ENCODE measurements around the gene APOO.
"Not testable (repeated sequence)": the region's sequence is repeated elsewhere in the genome, so short reads cannot be mapped to it uniquely, and the experiment has no call there.

APOO gene

DNA sequence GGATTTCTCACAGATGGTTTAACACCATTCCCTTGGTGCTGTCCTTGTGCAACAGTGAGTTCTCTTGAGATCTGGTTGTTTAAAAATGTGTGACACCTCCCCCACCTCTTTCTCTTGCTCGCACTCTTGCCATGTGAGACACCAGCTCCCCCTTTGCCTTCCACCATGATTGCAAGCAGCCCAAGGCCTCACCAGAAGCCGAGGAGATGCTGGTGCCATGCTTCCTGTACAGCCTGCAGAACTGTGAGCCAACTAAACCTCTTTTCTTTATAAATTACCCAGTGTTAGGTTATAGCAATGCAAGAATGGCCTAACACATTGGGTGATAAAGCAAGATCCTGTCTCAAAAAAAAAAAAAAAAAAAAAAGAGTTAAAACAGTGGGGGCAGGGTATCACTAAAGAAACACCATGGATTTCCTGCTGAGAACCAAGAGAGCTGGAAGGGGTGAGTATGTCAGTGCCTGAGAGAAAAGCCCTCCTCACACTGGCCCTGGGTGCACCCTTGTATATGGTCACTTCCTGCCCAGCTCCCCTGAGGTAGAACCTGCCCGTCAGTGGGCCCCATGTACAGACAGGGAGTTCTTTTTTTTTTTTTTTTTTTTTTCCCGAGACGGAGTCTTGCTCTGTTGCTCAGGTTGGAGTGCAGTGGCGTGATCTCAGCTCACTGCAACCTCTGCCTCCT is 46.4 kb downstream of the APOO start:
- DNase-seq (ENCODE audit: low read depth), result no peak

GRCh38 chrX:23859238-23859637 is 48.5 kb downstream of the APOO start:
- not testable (repeated sequence) for DNase-seq (ENCODE audit: low read depth)

GRCh38 chrX:23857935-23858334 is 49.8 kb downstream of the APOO start:
- DNase-seq (ENCODE audit: low read depth), result no peak

DNA sequence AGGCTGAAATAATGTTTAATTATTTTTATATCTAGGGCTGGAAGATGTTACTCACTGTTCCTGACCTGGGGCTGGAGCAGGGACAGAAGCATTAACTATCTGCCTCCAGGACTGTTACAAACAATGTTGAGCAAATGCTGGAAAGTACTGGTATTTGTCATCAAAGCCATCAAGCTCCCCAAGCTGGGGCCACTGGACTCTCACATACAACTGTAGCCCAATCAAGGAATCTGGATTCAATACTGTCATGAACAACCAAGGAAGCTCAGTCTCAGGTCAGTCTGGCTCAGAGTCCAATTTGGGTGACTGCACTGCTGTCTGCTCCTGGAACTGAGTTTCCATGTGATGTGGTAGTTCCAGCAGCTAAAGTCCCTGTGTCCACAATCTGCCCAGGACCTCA is 50.4 kb downstream of the APOO start:
- no peak for DNase-seq (ENCODE audit: low read depth)

DNA sequence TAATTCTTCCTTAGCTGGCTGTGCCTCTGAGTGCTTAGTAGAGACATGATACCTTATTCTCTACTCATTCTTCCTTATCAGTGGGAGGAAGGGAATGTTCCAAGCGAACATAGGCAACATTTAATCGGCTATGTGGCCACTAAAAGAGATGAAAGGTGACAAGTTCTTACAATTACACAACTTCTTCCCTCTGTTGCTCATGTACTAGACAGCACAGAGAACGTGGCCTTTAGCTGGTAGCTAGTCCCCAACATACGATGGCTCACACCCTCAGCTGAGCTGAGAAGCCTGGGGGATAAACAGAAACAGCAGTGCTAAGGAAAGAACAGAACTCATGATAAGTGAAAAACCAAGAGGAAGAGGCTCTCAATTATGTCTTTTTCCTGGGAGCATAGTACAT is 52.2 kb downstream of the APOO start:
- no peak for DNase-seq (ENCODE audit: low read depth)

DNA sequence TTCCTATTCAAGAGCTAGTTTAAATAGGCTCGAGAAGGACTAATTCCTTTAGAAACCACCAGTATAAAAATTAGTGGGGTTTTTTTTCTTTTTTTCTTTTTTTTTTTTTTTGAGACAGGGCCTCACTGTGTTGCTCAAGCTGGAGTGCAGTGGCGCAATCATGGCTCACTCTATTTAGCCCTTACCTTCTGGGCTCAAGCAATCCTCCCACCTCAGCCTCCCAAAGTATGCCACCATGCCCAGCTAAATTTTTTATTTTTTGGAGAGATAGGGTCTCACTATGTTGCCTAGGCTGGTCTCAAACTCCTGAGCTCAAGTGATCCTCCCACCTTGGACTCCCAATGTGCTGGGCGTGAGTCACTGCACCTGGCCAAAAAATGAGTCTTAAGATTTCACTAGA is 52.8 kb downstream of the APOO start:
- no peak for DNase-seq (ENCODE audit: low read depth)

DNA sequence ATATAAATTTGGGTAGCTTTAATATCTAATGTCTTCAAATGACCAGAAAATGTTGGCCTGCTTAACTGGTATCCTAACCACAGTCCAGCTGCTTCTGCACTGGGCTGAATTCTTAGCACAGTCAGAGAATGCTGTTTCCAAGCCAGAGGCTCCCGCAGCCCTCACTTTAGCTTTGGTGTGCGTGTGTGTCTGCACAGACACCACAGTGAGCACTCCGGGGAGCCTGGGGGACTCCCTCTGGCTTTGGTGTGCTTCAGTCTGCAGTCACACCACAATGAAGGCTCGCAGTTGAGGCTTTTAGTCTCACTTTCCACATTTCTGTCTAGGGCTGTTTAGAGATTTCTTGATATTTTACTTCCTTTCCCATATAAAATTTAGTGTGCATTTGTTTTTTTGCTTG is 53.6 kb downstream of the APOO start:
- no peak for DNase-seq (ENCODE audit: low read depth)

DNA sequence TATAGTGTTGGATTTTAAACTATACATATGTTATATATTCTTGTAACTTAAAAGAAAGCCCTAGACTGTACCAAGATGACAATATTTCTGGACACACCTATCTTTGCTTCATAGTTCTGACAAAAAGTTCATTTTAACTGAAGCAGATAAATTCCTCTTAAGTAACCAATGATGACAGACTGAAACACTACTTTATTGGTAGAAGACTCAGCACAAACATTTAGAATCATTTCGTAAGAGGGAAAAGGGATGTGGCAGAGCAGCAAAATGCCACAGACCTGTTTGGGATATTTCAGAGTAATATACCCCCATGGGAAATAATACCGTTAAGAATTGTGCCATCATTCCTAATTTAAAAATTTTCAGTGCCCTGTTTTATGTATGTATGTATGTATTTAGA is 56.2 kb downstream of the APOO start:
- no peak for DNase-seq (ENCODE audit: low read depth)

GRCh38 chrX:23849241-23849640 is 58.5 kb downstream of the APOO start:
- no peak for DNase-seq (ENCODE audit: low read depth)

DNA sequence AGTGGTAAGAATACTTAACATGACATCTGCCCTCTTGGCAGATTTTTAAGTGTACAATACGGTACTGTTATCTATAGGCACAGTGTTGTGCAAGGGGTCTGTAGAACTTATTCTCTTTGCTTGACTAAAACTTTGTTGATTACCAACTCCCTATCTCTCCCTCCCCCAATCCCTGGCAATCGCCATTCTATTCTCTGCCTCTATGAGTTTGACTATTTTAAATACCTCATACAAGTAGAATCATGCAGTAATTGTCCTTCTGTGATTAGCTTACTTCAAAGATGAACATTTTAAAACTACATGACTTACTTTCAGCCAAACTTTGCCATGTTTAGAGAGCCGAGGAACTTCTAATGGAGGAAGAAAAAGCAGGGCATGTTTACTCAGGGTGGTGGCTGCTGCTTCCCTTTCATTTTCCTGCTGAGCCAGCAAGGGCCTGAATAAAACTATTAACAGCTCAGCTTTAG is 62.4 kb downstream of the APOO start:
- no peak for DNase-seq (ENCODE audit: low read depth)

DNA sequence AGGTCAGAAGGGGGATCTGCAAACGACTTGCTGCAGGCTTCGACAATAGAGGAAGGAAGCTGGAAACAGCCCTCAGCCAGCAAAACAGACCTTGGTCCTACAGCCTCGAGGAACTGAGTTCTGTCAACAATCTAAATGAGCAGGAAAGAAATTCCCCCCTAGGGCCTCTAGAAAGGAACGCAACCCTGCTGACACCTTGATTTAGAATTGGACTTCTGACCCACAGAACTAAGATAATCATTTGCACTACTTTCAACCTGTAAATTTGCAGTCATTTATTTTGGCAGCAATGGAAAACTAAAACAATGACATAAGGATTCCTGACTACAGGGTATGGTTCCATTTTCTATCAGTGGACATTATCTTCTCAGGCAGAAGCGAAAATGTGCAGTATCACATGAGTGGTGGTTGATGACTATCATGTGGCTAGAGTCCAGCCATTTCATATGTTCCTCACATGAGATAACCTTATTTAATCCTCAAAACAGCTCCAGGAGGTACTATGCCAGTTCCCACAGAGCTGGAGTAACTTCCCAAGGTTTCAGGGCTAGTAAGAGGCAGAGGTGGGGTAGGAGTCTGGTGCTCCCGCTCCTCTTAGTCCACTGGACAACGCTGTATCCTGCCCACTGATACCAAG is 63.1 kb downstream of the APOO start:
- no peak for DNase-seq (ENCODE audit: low read depth)

DNA sequence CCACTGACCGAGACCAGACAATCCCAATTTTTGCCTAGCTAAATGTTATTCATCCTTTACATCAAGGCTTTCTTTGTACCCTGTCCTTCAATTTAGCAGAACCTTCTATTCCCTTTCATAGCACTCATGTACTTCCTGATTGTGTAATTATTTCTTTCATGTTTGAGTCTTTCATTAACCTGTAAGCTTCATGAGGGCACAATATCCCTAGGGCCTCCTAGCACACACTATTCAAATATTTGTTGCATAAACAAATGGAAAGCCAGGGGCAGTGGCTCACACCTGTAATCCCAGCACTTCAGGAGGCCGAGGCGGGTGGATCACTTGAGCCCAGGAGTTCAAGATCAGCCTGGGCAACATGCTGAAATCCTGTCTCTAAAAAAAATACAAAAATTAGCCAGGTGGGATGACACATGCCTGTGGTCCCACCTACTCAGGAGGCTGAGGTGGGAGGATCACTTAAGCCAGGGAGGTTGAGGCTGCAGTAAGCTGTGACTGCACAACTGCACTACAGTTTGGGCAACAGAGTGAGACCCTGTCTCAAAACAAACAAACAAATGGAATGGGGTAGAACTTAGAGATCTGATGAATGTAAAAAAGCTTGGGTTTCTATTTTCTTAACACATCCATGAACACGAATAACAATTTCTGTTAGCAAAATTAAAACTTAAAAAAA is 65.8 kb downstream of the APOO start:
- DNase-seq (ENCODE audit: low read depth), result no peak

DNA sequence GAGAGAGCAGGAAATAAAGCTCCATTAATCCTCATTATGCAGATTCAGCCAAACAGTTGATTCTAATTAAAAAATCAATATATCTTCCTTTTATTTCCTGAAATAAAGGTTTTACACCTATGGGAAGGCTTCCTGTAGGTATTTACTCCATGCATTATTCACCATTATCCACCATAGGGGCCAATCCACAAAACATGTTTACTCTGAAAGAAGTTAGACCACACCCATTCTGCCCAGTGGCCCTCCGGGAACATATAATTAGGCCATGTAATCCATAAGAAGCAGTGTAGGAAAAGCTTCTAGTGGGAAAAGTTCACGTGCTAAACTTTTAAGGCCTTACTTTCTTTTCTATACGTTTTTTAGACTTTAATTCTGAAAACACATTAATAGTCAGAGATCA is 67.1 kb downstream of the APOO start:
- no peak for DNase-seq (ENCODE audit: low read depth)

DNA sequence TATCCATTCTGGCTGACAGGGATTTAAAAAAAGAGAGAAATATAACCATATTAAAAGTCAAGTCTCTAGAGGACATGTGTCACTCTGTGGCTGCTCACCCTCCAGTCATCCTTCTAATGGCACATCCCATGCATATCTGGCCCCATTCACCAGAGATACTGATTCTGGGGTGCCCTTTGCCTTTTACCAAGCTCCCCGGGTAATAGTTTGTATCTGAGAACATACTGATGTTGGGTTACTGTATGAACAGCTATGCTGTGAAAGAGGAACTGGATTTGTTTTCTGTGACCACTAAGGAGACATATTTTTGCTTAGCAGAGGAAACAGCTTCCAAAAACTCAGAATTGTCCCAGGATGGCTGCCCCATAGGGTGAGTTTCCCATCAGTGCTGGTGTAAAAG is 68.8 kb downstream of the APOO start:
- DNase-seq (ENCODE audit: low read depth), result no peak

DNA sequence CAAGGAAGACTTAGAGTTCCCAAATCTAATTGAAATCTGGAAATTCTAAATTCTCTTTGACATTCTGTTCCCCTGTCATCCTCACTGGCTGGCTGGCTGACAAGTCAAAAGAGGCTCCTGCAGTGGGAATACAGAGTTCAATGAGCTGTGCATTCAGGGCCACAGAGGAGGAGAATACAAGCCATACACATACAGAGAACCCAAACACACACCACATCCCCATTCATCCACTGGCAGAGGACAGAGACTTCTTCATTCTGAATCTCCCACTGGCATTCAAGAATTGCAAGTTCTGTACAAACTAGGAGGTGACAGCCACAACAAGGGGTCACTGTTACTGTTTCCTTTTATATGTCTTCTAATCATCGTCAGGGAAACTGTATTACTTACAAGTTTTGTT is 75.0 kb downstream of the APOO start:
- no peak for DNase-seq (ENCODE audit: low read depth)

- no peak for DNase-seq (ENCODE audit: low read depth)
Observed at GRCh38 chrX:23828881-23829280, 78.9 kb downstream of the APOO start.

GRCh38 chrX:23826653-23827052 is 81.1 kb downstream of the APOO start:
- DNase-seq (ENCODE audit: low read depth), result no peak

GRCh38 chrX:23826216-23826615 is 81.5 kb downstream of the APOO start:
- DNase-seq (ENCODE audit: low read depth), result no peak

GRCh38 chrX:23825675-23826074 is 82.1 kb downstream of the APOO start:
- no peak for DNase-seq (ENCODE audit: low read depth)

DNA sequence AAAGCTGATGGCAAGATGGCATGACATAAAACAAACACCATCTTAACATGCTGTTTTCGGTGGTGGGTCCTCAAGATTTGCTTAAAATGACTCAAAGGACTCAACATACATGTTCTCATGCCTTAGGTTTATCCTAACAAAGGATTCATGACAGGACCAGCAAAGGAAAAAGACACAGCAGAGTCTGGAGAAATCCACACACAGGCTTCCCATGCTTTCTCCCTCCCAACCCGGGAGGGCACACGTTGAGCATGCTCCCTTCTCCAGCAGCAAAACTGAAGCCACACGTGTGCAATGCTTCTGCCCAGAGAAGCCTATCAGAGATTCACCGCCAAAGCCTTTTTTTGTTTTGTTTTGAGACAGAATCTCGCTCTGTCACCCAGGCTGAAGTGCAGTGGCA is 84.9 kb downstream of the APOO start:
- DNase-seq (ENCODE audit: low read depth), result no peak

- no peak for DNase-seq (ENCODE audit: low read depth)
Observed at GRCh38 chrX:23822397-23822796, 85.3 kb downstream of the APOO start.

DNA sequence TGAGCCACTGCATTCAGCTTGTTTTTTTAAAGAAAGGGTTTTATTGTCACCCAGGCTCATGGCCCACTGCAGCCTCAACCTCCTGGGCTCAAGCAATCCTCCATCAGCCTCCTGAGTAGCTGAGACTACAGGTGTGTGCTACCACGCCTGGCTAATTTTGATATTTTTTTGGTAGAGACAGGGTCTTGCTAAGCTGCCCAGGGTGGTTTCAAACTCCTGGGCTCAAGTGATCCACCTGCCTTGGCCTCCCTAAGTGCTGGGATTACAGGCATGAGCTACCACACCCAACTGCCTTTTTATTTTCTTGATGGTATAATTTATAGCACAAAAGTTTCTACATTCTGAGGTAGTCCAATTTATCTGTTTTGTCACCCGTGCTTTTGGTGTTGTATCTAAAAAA is 85.9 kb downstream of the APOO start:
- no peak for DNase-seq (ENCODE audit: low read depth)

DNA sequence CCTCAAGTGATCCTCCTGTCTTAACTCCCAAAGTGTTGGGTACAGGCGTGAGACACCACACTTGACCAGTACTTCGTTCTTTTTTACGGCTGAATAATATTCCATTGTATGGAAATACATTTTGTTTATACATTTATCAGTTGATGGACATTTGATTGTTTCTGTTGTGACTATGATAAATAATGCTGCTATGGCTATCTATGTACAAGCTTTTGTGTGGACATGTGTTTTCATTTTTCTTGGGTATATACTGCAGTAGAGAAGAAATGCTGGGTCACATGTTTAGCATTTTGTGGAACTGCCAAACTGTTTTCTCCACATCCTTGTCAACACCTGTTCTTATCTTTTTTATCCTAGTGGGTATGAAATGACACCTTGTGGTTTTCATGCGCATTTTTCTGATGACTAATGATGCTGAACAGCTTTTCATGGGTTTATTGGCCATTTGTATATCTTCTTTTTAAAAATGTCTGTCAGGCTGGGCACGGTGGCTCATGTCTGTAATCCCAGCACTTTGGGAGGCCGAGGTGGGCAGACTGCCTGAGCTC is 87.4 kb downstream of the APOO start:
- no peak for DNase-seq (ENCODE audit: low read depth)

Data from T follicular helper cell (primary cell).